ENCODE data around the gene PTPRC.

PTPRC gene

GRCh38 chr1:198617406-198617805 lies 21.4 kb upstream of the PTPRC start:
- Histone ChIP-seq H4K20me1 (no peaks in the 10 kb centered on the region), H3K9me3 (replicated peaks in 1 of 11) (0 out of 22 replicates have a peak, but pooled peaks cover 0 to 4% (median 0%) of the 10 kb centered on the region in 11 experiments), H3K4me1 (peaks cover 31 to 41% (median 32%) of the 10 kb centered on the region in 10 experiments), H3K4me2 (no peak overlapping the region), H3K27me3 (no peaks in the 10 kb centered on the region), H3K36me3 (no peaks in the 10 kb centered on the region), H3K27ac (no peak overlapping the region), H3K9ac (no peak overlapping the region), H3K4me3 (no peak overlapping the region)
- TF ChIP-seq Cebpa-rat (IDR thresholded peaks at IDR 0.05), result no peak

DNA sequence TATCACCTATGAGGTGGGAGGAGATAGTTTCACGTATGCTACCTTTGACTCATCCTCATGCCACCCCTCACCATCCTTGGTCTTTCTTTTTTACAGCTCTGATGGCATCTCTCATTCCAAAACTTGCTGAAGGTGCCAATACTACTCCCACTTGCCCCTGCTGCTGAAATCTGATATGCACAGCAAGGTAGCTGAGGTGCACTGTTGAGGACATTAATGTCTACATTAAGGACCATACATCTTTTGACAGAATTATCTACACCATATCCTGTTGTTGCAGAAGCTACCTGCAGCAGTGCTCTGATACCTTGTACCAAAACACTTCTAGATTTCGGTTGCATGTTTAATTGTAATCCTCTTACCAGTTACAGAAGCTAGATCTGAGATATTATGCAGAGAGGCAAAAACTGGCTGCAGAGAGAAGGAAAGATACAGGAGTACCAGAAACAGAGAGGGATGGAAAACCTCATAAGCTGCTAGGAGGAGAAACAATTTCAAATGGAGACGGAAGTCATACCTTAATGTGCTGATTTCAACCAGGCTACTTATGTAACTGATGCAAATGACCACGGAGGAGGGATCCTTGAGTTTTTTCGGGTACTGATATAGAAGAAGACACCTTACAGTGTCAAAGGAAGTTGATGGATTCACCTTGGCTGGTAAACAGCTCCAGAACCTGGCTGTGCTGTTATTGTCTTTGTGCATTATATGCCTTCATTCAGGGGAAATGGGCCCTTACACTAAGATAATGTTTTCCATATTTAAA lies 19.3 kb upstream of the PTPRC start:
- Histone ChIP-seq H3K9me3 (replicated peaks in 1 of 11) (peaks cover 0 to 4% (median 0%) of the 10 kb centered on the region in 11 experiments; a peak in 1 of 22 replicates), H3K4me2 (peak overlapping the region; percentile 70 to 86 (median 82); a peak in 21 of 22 replicates), H4K20me1 (no peaks in the 10 kb centered on the region), H3K4me3 (no peak overlapping the region), H3K27ac (peak overlapping the region in 7 of 11 experiments; percentile 77 to 94 (median 87); a peak in 9 of 22 replicates), H3K27me3 (no peaks in the 10 kb centered on the region), H3K4me1 (peaks cover 43 to 53% (median 49%) of the 10 kb centered on the region in 10 experiments), H3K36me3 (no peaks in the 10 kb centered on the region), H3K9ac (no peak overlapping the region)
- TF ChIP-seq Cebpa-rat (IDR thresholded peaks at IDR 0.05), result no peak

GRCh38 chr1:198620218-198620617 lies 18.6 kb upstream of the PTPRC start:
- peak overlapping the region; percentile 70 to 86 (median 82) for H3K4me2 ChIP-seq
- H3K9ac ChIP-seq, result peak overlapping the region in 9 of 11 experiments; percentile 4 to 79 (median 72); a peak in 12 of 22 replicates
- no peaks in the 10 kb centered on the region for H3K36me3 ChIP-seq
- no peaks in the 10 kb centered on the region for H4K20me1 ChIP-seq
- no peak for TF ChIP-seq Cebpa-rat (IDR thresholded peaks at IDR 0.05)
- H3K4me3 ChIP-seq, result no peak overlapping the region; a peak in 1 of 20 replicates
- peaks cover 0 to 4% (median 0%) of the 10 kb centered on the region in 11 experiments; a peak in 1 of 22 replicates for H3K9me3 ChIP-seq (replicated peaks in 1 of 11)
- H3K4me1 ChIP-seq, result peaks cover 43 to 59% (median 49%) of the 10 kb centered on the region in 10 experiments
- no peaks in the 10 kb centered on the region for H3K27me3 ChIP-seq
- peak overlapping the region; percentile 43 to 94 (median 86); a peak in 21 of 22 replicates for H3K27ac ChIP-seq

GRCh38 chr1:198620951-198621824 lies 17.7 kb upstream of the PTPRC start:
- peak overlapping the region; percentile 40 to 79 (median 72); a peak in 20 of 22 replicates for H3K9ac ChIP-seq
- TF ChIP-seq Cebpa-rat (IDR thresholded peaks at IDR 0.05), result peak in 7 of 11 experiments; percentile 57 to 94 (median 83); a peak in 17 of 22 replicates
- no peaks in the 10 kb centered on the region for H3K27me3 ChIP-seq
- peaks cover 43 to 65% (median 49%) of the 10 kb centered on the region in 10 experiments for H3K4me1 ChIP-seq
- H3K9me3 ChIP-seq (replicated peaks in 1 of 11), result no peaks in the 10 kb centered on the region; a peak in 1 of 22 replicates
- H3K27ac ChIP-seq, result peak overlapping the region; percentile 43 to 94 (median 86)
- H4K20me1 ChIP-seq, result no peaks in the 10 kb centered on the region
- no peaks in the 10 kb centered on the region for H3K36me3 ChIP-seq
- peak overlapping the region in 8 of 10 experiments; percentile 1 to 48 (median 19); a peak in 9 of 20 replicates for H3K4me3 ChIP-seq
- H3K4me2 ChIP-seq, result peak overlapping the region; percentile 70 to 86 (median 82)

- TF ChIP-seq Cebpa-rat (IDR thresholded peaks at IDR 0.05), result no peak
These were observed 16.8 kb upstream of the PTPRC start for GRCh38 chr1:198622001-198622400.

GRCh38 chr1:198623752-198624647 lies 14.8 kb upstream of the PTPRC start:
- Histone ChIP-seq H3K4me2 (peak overlapping the region in 6 of 11 experiments; percentile 5 to 86 (median 84); a peak in 10 of 22 replicates), H3K36me3 (no peaks in the 10 kb centered on the region), H4K20me1 (no peaks in the 10 kb centered on the region), H3K4me3 (no peak overlapping the region), H3K27me3 (no peaks in the 10 kb centered on the region), H3K4me1 (peaks cover 43 to 76% (median 49%) of the 10 kb centered on the region in 10 experiments), H3K27ac (no peak overlapping the region), H3K9me3 (replicated peaks in 1 of 11) (no peaks in the 10 kb centered on the region; a peak in 1 of 22 replicates), H3K9ac (no peak overlapping the region)
- TF ChIP-seq Cebpa-rat (IDR thresholded peaks at IDR 0.05), result no peak

More at GRCh38 chr1:198622001-198622400, 16.8 kb upstream of the PTPRC start:
- H3K36me3 ChIP-seq, result no peaks in the 10 kb centered on the region
- H3K9ac ChIP-seq, result peak overlapping the region; percentile 40 to 79 (median 71); a peak in 20 of 22 replicates
- peak overlapping the region; percentile 43 to 94 (median 86) for H3K27ac ChIP-seq
- peak overlapping the region; percentile 70 to 86 (median 82) for H3K4me2 ChIP-seq
- no peaks in the 10 kb centered on the region for H4K20me1 ChIP-seq
- peak overlapping the region in 2 of 10 experiments; percentile 15 to 48; a peak in 2 of 20 replicates for H3K4me3 ChIP-seq
- no peaks in the 10 kb centered on the region for H3K27me3 ChIP-seq
- H3K4me1 ChIP-seq, result peaks cover 43 to 65% (median 49%) of the 10 kb centered on the region in 10 experiments
- no peaks in the 10 kb centered on the region; a peak in 1 of 22 replicates for H3K9me3 ChIP-seq (replicated peaks in 1 of 11)

DNA sequence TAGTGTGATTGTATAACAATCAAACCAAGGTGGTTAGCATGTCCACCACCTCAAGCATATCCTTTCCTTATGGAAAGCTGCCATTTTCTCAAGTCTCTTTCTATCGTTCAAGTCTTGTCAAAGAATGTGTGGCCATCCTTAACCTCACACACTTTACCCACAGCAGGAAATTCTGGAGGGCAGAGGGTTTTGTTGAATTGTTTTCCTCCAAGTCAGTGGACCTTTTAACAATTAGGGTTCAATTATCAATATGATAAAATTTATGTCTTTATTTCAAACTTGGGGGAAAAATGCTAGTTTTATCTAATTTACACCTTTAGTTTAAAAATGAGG lies 14.2 kb upstream of the PTPRC start:
- H3K27ac ChIP-seq, result no peak overlapping the region
- no peaks in the 10 kb centered on the region for H3K27me3 ChIP-seq
- H3K4me2 ChIP-seq, result peak overlapping the region in 3 of 11 experiments; percentile 85 to 86 (median 86); a peak in 5 of 22 replicates
- H3K9me3 ChIP-seq (replicated peaks in 1 of 11), result no peaks in the 10 kb centered on the region; a peak in 1 of 22 replicates
- H3K4me1 ChIP-seq, result peaks cover 39 to 73% (median 45%) of the 10 kb centered on the region in 10 experiments
- H3K9ac ChIP-seq, result no peak overlapping the region
- no peaks in the 10 kb centered on the region for H3K36me3 ChIP-seq
- H4K20me1 ChIP-seq, result no peaks in the 10 kb centered on the region
- no peak for TF ChIP-seq Cebpa-rat (IDR thresholded peaks at IDR 0.05)
- H3K4me3 ChIP-seq, result no peak overlapping the region

Measured in BLaER1 treated with 17β-estradiol and CSF1 and Interleukin-3, amounts not matched to agents 10 nM and 100 nM (cell line).